Heart left ventricle (tissue), 16 donors: ENCODE results near the gene CDH23. TPM values are rescaled to one million over a fixed set of nuclear protein-coding genes. Genes with fewer than 3 reads are reported as not detected.

Experiments used
- ATAC-seq, 4 donors: fragments of 200-7000 bp; cut with Tn5 transposase; one replicate each; pipeline ENCODE4 v1.9.1; 2020 to 2022; ENCODE audit warnings: moderate library complexity in 4 of 4, mild to moderate bottlenecking in 3 of 4, moderate number of reproducible peaks in 1 of 4
- DNase-seq, 5 donors: peaks; one replicate each; pipeline ENCODE4 v3.0.0-alpha.2; 2020
- H3K27ac ChIP-seq, 12 donors: fragments of 200-600 bp; sonication (generic) in 4 of 12; one replicate each; pipeline versions ENCODE4 v1.5.0 to v1.8.0; 2016 to 2022; ENCODE audit warnings: mild to moderate bottlenecking in 2 of 12
- H3K27me3 ChIP-seq, 9 donors: fragments of 200-600 bp; sonication (generic) in 2 of 9; one replicate each; pipeline versions ENCODE4 v1.5.1 to v1.8.0; 2016 to 2022; ENCODE audit warnings: mild to moderate bottlenecking in 3 of 9
- H3K36me3 ChIP-seq, 9 donors: fragments of 200-600 bp; sonication (generic) in 2 of 9; one replicate each; pipeline versions ENCODE4 v1.5.0 to v1.8.0; 2018 to 2022; ENCODE audit warnings: mild to moderate bottlenecking in 2 of 9
- H3K4me1 ChIP-seq, 12 donors: fragments of 200-600 bp; sonication (generic) in 4 of 12; one replicate each; pipeline versions ENCODE4 v1.5.0 to v1.8.0; 2016 to 2022; ENCODE audit warnings: mild to moderate bottlenecking in 3 of 12
- H3K4me3 ChIP-seq, 12 donors: fragments of 200-600 bp; sonication (generic) in 4 of 12; one replicate each; pipeline versions ENCODE4 v1.5.0 to v1.8.0; 2017 to 2022; ENCODE audit warnings: mild to moderate bottlenecking in 9 of 12, moderate library complexity in 4 of 12
- H3K9me3 ChIP-seq, 12 donors: fragments of 200-600 bp; sonication (generic) in 4 of 12; one replicate each; pipeline versions ENCODE4 v1.5.0 to v1.8.0; 2016 to 2022; ENCODE audit warnings: mild to moderate bottlenecking in 1 of 12
- POLR2A ChIP-seq, 2 donors: fragments of 450-650 bp; IDR thresholded peaks; one replicate each; pipeline ENCODE4 v1.6.1; 2017; ENCODE audit warnings: antibody characterized with exemption in 2 of 2, mild to moderate bottlenecking in 2 of 2, moderate library complexity in 2 of 2
- WGBS, 4 donors: extraction: QIAGEN DNeasy Blood & Tissue Kit in 2 of 4; methylation state at CpG; one replicate each; pipeline versions ENCODE4 v1.1.5 to v1.1.7; 2013 to 2018; 5-methylcytosine and 5-hydroxymethylcytosine counted together
- intact Hi-C, 10 donors: fragments of 100-400 bp; cut with DNase I; formaldehyde crosslinking; loops; one replicate each; pipeline versions ENCODE4 v1.11.1 to v1.14.2; 2022
- polyA plus RNA-seq, 2 donors: library from polyadenylated mRNA; stranded (reverse); fragments of 200-250 nt; gene quantifications; one replicate each; pipeline ENCODE4 v1.2.3, GENCODE V29; 2013
- total RNA-seq, 9 donors: library from RNA; depleted of rRNA in 2 of 9; stranded (reverse); fragments of >200 nt in 2 of 9; fragmentation: NEBNext Ultra II Directional in 3 of 9; extraction: Animal tissue kit (Norgen Biotek cat#: 25700) in 3 of 9; gene quantifications; one replicate each; pipeline versions ENCODE4 v1.1.0 to v1.2.4, GENCODE V29; 2016 to 2023
- TF ChIP-seq, protein P1 (sequence below), 12 donors: fragments of 200-600 bp; sonication (generic) in 4 of 12; IDR thresholded peaks; one replicate each; pipeline versions ENCODE4 v1.5.0 to v1.8.0; 2018 to 2022; ENCODE audit warnings: antibody characterized with exemption in 12 of 12, mild to moderate bottlenecking in 5 of 12
- donor health status: ischemic (EF 13 %, LVEDD 7.1; RV severe dilation, severe dysfunction).
- donor health status: healthy with polysubstance abuse.
- donor health status: DM: no; HTN: yes; CAD: no.
- donor health status: DM: no; HTN: no; CAD: no.
- donor health status: ischemic (EF 25% LVEDD 6.9; RV normal size, moderate dysfunction).
- donor health status: ischemic (EF 25% LVEDD 5.7; RV mildly dilated, moderate dysfunction).
- donor health status: healthy.
- donor health status: DM: yes; HTN: yes; CAD: no.
- donor health status: ischemic (EF 35%, LVEDD 5.7; RV mildly dilated, moderate dysfunction).
- donor health status: nonischemic (EF 11% LVEDD 7.7; RV severe dilation, severe dysfunction).
- donor health status: DM: yes; HTN: yes; CAD: no.
- donor health status: PGD.
- donor health status: ischemic (EF 29% LVEDD 5.4; RV normal size, mild dysfunction).
- donor health status: nonischemic (EF 23%, LVEDD 6.1; RV moderate dilation, normal function).

The CDH23 gene
- total and polyA plus RNA-seq, 11 donors: 1.2 to 8.6 (median 3.9) TPM

DNA sequence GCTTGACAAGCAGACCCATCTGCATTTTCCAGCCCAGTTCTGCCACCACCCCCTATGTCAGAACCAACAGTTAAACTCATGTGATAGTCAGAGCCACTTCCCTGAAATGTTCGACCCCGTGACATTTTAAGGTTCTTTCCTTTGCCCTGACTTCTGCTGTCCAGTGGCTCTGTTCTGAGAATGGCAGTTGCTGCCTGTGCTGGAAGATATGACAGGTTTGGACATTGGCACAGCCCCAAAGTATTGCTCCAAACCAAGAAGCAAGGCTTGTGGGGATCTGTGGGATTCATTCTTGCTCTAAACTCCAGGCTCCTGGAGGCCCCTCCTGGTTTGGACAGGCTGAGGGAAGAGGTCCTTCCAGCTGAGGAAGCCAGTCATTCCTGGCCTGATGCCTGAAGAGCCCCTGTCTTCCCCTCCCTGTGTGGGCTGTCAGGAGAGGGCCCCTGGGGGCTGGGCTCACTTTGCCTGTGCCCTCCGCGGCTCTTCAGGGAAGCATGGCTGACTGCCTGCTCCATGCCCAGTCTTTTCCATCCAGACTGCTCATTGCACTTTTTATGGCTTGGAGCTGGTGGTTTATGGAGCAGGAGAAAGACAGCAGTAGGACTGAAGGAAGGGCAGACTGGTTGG is 138.0 kb downstream of the CDH23 start:
- Histone ChIP-seq H3K4me1 (peaks cover 0 to 13% (median 0%) of the 10 kb centered on the region in 12 donors), H3K27ac (no peak overlapping the region), H3K36me3 (no peaks in the 10 kb centered on the region), H3K27me3 (no peaks in the 10 kb centered on the region), H3K9me3 (no peaks in the 10 kb centered on the region), H3K4me3 (no peak overlapping the region)
- intact Hi-C loops: no loop called here
- DNase-seq (no peak), ATAC-seq (peak in 2 of 4 donors; percentile 8 to 20)
- WGBS, 4 donors: 53 to 69% (median 59%) methylated on average over 4 of the region's 4 CpGs
- TF ChIP-seq POLR2A (IDR thresholded peaks at IDR 0.05): no peak
- TF ChIP-seq, protein P1, sequence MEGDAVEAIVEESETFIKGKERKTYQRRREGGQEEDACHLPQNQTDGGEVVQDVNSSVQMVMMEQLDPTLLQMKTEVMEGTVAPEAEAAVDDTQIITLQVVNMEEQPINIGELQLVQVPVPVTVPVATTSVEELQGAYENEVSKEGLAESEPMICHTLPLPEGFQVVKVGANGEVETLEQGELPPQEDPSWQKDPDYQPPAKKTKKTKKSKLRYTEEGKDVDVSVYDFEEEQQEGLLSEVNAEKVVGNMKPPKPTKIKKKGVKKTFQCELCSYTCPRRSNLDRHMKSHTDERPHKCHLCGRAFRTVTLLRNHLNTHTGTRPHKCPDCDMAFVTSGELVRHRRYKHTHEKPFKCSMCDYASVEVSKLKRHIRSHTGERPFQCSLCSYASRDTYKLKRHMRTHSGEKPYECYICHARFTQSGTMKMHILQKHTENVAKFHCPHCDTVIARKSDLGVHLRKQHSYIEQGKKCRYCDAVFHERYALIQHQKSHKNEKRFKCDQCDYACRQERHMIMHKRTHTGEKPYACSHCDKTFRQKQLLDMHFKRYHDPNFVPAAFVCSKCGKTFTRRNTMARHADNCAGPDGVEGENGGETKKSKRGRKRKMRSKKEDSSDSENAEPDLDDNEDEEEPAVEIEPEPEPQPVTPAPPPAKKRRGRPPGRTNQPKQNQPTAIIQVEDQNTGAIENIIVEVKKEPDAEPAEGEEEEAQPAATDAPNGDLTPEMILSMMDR (IDR thresholded peaks at IDR 0.05): no peak

GRCh38 chr10:71536332-71536731 is 139.6 kb downstream of the CDH23 start:
- Histone ChIP-seq H3K9me3 (no peaks in the 10 kb centered on the region), H3K27me3 (no peaks in the 10 kb centered on the region), H3K4me1 (peaks cover 0 to 13% (median 0%) of the 10 kb centered on the region in 12 donors), H3K36me3 (no peaks in the 10 kb centered on the region), H3K4me3 (no peak overlapping the region), H3K27ac (no peak overlapping the region)
- ATAC-seq: no peak
- DNase-seq: no peak
- intact Hi-C loops: no loop called here
- TF ChIP-seq, protein P1 (IDR thresholded peaks at IDR 0.05): no peak
- no peak for TF ChIP-seq POLR2A (IDR thresholded peaks at IDR 0.05)
- WGBS, 4 donors: 80 to 93% (median 84%) methylated on average over 6 of the region's 6 CpGs

- DNase-seq (no peak), ATAC-seq (no peak)
- TF ChIP-seq POLR2A (IDR thresholded peaks at IDR 0.05): no peak
- TF ChIP-seq, protein P1 (IDR thresholded peaks at IDR 0.05): no peak
- WGBS, 4 donors: 91 to 98% (median 95%) methylated on average over 8 of the region's 8 CpGs
- Histone ChIP-seq H3K4me3 (no peak overlapping the region), H3K36me3 (no peaks in the 10 kb centered on the region), H3K27ac (no peak overlapping the region), H3K9me3 (no peaks in the 10 kb centered on the region), H3K27me3 (no peaks in the 10 kb centered on the region), H3K4me1 (peaks cover 0 to 13% (median 0%) of the 10 kb centered on the region in 12 donors)
- intact Hi-C loops: no loop called here
Measured at GRCh38 chr10:71537125-71537524, 140.4 kb downstream of the CDH23 start.

DNA sequence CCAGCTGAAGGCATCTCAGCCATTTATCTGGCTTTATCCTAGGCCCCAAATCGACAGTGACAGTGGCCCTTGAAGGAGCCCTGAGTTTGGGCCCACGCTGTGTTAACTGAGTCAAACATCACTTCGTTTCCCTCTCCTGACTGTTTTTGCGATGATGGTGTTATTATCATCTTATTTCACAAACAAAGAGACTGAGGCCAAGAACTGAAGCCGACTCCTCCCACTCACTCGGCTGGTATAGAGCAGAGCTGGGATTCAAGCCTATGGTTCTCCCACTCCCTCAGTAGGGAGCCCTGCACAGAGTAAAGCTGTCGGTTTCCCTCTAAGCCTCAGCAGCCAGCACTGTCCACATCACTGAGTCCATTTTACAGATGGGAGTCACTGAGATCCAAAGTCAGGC is 141.0 kb downstream of the CDH23 start:
- Histone ChIP-seq H3K4me1 (peaks cover 0 to 13% (median 0%) of the 10 kb centered on the region in 12 donors), H3K9me3 (no peaks in the 10 kb centered on the region), H3K36me3 (no peaks in the 10 kb centered on the region), H3K4me3 (no peak overlapping the region), H3K27me3 (no peaks in the 10 kb centered on the region), H3K27ac (no peak overlapping the region)
- TF ChIP-seq, protein P1 (IDR thresholded peaks at IDR 0.05): no peak
- no peak for TF ChIP-seq POLR2A (IDR thresholded peaks at IDR 0.05)
- intact Hi-C loops: no loop called here
- DNase-seq: no peak
- WGBS, 4 donors: 85 to 96% (median 89%) methylated on average over 6 to 7 of the region's 7 CpGs
- no peak for ATAC-seq
